MG63 (cell line): Measurements from ENCODE around the gene CTU2. TPM values are rescaled to one million over a fixed set of nuclear protein-coding genes. Genes with fewer than 3 reads are reported as not detected.

ENCODE experiments used
- DNase-seq: peaks from one replicate; pipeline ENCODE4 v3.0.0-alpha.2; 2020
- H3K27me3 ChIP-seq: fragments of 250-450 bp; sonication (Bioruptor Pico); 2 replicates; pipeline ENCODE4 v1.5.1; 2020; ENCODE audit warnings: mild to moderate bottlenecking, moderate library complexity
- H3K36me3 ChIP-seq: fragments of 250-450 bp; sonication (Bioruptor Pico); 2 replicates; pipeline ENCODE4 v1.5.1; 2020; ENCODE audit warnings: mild to moderate bottlenecking, moderate library complexity
- H3K4me3 ChIP-seq: fragments of 250-450 bp; sonication (Bioruptor Pico); 2 replicates; pipeline ENCODE4 v1.5.1; 2020; ENCODE audit warnings: mild to moderate bottlenecking, moderate library complexity
- H3K9me3 ChIP-seq: fragments of 250-450 bp; sonication (Bioruptor Pico); 2 replicates; pipeline ENCODE4 v1.5.1; 2020; ENCODE audit warnings: mild to moderate bottlenecking, moderate library complexity
- total RNA-seq: library from RNA; depleted of rRNA; stranded (reverse); fragments of >200 nt; shearing (Covaris generic); gene quantifications from 2 replicates; pipeline ENCODE4 v1.2.3, GENCODE V29; 2014; ENCODE audit warnings: low replicate concordance

The CTU2 gene
- total RNA-seq, 1 experiment from 2014 or later: 13.6 TPM

DNA sequence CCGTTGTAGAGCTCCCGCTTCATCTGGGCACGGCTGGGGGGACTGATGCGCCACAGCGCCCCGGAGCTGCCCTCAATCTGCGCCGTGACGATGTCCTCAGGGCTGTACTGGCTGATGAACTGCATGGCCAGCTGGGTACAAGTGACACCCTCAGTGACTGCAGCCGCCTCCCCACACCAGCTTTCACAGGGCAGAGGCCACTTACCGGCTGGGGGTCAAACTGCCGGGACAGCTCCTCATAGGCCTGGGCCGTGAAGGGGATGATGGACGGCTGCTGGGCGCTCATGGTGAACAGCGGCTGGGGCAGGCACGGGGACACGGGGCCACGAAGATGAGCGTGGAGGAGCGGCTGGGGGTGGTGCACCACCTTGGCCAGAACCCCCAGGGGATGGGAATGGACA, 10.3 kb downstream of the CTU2 start:
- Histone ChIP-seq H3K9me3 (no peaks in the 10 kb centered on the region), H3K36me3 (peaks cover 11% of the 10 kb centered on the region), H3K4me3 (no peak overlapping the region), H3K27me3 (no peaks in the 10 kb centered on the region)
- no peak for DNase-seq

GRCh38 chr16:88718178-88718577, 11.9 kb downstream of the CTU2 start:
- no peaks in the 10 kb centered on the region for H3K27me3 ChIP-seq
- H3K4me3 ChIP-seq: no peak overlapping the region
- peaks cover 11% of the 10 kb centered on the region for H3K36me3 ChIP-seq
- no peaks in the 10 kb centered on the region for H3K9me3 ChIP-seq
- DNase-seq: no peak

DNA sequence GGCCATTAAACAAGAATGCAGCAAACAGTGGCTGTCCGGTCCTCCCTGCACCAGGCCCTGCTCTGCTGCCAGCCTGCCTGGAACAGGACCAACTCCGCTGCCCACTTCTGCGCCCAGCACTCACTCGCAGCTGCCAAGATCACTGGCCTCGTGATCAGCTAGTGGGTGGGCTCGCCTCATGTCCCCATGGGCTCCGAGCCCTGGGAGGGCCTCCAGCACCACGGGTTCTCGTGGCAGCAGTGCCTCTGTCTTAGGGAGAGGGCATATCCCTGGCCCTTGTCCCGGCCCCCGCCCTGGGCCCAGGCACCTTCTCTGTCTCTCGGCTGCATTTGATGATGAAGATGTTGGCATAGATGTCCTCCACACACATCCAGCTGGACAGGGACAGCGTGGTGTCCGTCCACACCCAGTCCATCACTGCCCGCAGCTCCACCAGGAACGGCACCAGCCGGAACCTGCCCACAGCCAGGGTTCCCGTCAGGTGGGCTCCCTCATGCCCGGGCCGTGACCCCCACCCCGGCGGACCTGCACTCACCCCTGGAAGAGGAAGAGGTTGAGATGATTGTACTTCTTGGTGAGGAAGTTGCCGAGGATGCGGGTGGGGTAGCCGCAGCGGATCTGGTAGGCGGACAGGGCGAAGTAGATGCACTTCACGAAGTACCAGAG, 13.1 kb downstream of the CTU2 start:
- Histone ChIP-seq H3K9me3 (no peaks in the 10 kb centered on the region), H3K4me3 (no peak overlapping the region), H3K36me3 (peaks cover 11% of the 10 kb centered on the region), H3K27me3 (no peaks in the 10 kb centered on the region)
- DNase-seq: no peak

DNA sequence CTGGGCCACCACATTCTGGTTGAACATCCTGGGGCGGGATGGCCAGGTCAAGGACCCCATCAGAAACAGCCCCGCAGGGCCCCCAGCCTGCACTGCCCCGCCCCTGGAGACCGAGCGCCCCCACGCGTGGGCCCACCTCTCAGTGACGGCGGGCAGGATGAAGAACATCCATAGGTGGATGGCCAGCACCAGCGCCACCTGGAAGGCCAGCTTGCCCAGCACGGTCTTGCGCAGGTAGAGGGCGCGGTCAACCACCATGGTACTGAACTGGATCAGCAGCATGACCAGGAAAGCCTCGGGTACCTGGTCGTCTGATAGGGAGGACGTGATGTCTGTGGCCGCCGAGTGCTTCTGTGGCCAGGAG, 13.6 kb downstream of the CTU2 start:
- DNase-seq: no peak
- Histone ChIP-seq H3K4me3 (no peak overlapping the region), H3K9me3 (no peaks in the 10 kb centered on the region), H3K27me3 (no peaks in the 10 kb centered on the region), H3K36me3 (peaks cover 6% of the 10 kb centered on the region)

GRCh38 chr16:88720396-88720970, 14.2 kb downstream of the CTU2 start:
- H3K36me3 ChIP-seq: peaks cover 5% of the 10 kb centered on the region
- no peak for DNase-seq

GRCh38 chr16:88721236-88721635, 14.9 kb downstream of the CTU2 start:
- H3K27me3 ChIP-seq: no peaks in the 10 kb centered on the region
- DNase-seq: no peak

More at GRCh38 chr16:88720396-88720970, 14.2 kb downstream of the CTU2 start:
- Histone ChIP-seq H3K4me3 (no peak overlapping the region), H3K9me3 (no peaks in the 10 kb centered on the region), H3K27me3 (no peaks in the 10 kb centered on the region)

GRCh38 chr16:88721815-88722755, 15.8 kb downstream of the CTU2 start:
- no peak overlapping the region for H3K4me3 ChIP-seq
- peaks cover 3% of the 10 kb centered on the region for H3K36me3 ChIP-seq
- H3K9me3 ChIP-seq: no peaks in the 10 kb centered on the region
- DNase-seq: no peak
- H3K27me3 ChIP-seq: no peaks in the 10 kb centered on the region

More at GRCh38 chr16:88721236-88721635, 14.9 kb downstream of the CTU2 start:
- Histone ChIP-seq H3K9me3 (no peaks in the 10 kb centered on the region), H3K4me3 (no peak overlapping the region), H3K36me3 (no peaks in the 10 kb centered on the region; the same call in none of the 2 replicates)

DNA sequence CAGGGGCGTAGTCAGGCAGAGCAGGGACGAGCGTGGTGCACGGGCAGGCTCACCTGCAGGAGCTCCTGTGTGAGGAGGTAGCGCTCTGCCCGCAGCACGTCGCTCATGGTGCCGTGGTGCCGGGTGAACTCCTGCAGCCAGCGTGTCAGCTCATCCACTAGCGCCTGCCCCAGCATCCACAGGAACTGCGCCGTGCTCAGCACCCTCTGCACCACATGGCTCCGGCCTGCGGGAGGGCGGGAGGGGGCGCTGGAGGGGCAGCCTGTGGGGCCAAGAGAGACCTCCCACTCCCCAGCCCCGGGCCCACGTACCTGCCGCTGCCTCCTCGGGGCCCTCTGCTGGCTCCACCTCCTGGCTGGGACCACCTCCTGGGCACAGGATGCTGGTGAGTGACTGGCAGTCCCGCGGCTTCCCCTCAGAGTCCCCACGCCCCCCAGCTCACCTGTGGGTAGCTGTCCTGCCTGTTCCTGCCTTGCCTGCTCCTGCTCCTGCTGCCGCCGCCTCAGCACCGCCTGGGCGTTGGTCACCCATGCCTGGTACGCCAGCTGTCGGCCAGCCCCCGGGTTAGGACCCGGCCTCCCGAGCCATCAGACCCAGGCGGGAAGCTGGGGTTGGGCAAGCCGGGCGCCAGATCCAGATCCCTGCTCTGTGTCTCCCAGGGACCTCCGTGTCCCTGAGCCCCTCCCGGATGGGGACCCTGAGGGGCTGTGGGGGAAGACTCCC, 16.6 kb downstream of the CTU2 start:
- H3K4me3 ChIP-seq: no peak overlapping the region
- no peaks in the 10 kb centered on the region for H3K27me3 ChIP-seq
- H3K36me3 ChIP-seq: peaks cover 3% of the 10 kb centered on the region
- H3K9me3 ChIP-seq: no peaks in the 10 kb centered on the region
- no peak for DNase-seq

DNA sequence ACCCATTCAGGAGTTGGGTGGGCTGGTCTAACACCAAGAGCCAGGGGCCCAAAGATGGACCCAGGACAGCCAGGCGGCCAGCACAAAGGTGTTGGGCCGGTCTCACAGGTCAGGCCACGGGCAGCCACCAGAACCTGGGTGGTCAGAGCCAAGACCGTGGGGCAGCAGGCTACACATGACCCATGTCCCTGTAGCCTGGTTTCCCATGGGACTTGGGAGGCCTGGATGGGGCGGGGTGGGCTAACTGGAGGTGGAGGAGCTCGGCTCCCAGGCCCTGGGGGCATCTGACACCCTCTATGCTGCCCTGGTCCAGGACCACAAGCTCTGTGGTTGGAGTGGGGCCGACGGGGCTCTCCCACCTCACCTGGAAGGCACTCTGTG, 17.2 kb downstream of the CTU2 start:
- DNase-seq: no peak
- H3K36me3 ChIP-seq: peaks cover 3% of the 10 kb centered on the region
- no peaks in the 10 kb centered on the region for H3K9me3 ChIP-seq
- no peak overlapping the region for H3K4me3 ChIP-seq
- no peaks in the 10 kb centered on the region for H3K27me3 ChIP-seq

DNA sequence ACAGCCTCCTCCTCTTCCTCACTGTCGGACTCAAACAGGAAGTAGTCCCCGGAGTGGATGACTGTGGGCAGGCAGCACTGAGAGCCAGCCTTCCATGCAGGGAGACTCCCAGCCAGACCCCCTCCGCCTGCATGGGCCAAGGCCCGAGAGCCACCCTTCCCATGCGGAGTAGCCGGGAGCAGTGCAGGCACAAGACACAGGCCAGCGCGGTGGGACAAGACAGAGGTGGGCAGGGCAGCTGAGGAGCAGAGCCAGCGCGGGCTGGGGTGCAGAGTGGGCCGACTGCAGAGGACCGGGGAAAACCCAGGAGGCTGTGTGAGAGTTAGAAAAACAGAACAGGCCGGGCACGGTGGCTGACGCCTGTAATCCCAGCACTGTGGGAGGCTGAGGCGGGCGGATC, 17.6 kb downstream of the CTU2 start:
- Histone ChIP-seq H3K9me3 (no peaks in the 10 kb centered on the region), H3K36me3 (peaks cover 3% of the 10 kb centered on the region), H3K27me3 (no peaks in the 10 kb centered on the region), H3K4me3 (no peak overlapping the region)
- DNase-seq: no peak

- Histone ChIP-seq H3K4me3 (no peak overlapping the region), H3K9me3 (no peaks in the 10 kb centered on the region), H3K27me3 (no peaks in the 10 kb centered on the region), H3K36me3 (peaks cover 3% of the 10 kb centered on the region)
- DNase-seq: no peak
Observed at GRCh38 chr16:88724855-88725555, 18.7 kb downstream of the CTU2 start.

DNA sequence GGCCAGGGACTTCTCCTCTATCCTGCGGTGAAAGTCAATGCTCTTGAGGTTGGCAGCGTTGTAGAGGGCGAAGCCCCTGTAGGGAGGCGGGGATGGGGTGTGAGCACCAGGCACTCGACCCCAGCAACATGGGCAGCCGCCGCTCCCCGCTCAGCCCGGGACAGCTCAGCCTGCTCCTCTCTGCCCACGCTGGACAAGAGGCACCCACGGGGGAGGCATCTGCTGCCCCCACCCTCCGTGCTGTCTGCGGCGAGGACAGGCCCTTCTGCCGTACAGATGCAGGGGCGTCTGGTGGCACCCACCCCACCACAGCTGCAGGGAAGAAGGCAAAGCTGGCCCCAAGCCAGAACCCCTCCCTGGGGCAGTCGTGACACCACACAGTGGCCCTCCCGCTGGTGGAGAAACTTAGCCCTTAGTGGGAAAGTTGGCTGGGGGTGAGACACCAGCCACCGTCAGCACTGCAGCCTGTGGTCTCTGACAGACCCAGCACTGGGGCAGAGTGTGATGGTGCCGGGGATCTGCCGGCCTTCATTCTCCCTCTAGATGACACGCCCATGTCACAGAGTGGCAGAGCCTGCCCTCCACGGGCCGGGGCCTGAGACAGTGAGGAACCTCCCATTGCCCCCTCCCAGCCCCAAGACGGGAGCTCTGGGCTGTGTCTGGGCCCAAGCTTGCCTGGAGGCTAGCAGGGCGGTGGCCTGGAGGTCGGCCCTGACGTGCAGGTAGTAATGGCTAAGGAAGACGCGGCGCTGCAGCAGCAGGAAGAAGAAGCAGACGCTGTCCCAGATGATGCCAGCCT, 19.5 kb downstream of the CTU2 start:
- Histone ChIP-seq H3K27me3 (no peaks in the 10 kb centered on the region), H3K36me3 (peaks cover 3% of the 10 kb centered on the region; the same call in 1 of the 2 replicates), H3K4me3 (no peak overlapping the region), H3K9me3 (no peaks in the 10 kb centered on the region)
- DNase-seq: no peak

- no peaks in the 10 kb centered on the region for H3K9me3 ChIP-seq
- peaks cover 5% of the 10 kb centered on the region for H3K36me3 ChIP-seq
- H3K4me3 ChIP-seq: no peak overlapping the region
- no peaks in the 10 kb centered on the region for H3K27me3 ChIP-seq
- no peak for DNase-seq
Observed at GRCh38 chr16:88726408-88726749, 20.1 kb downstream of the CTU2 start.

DNA sequence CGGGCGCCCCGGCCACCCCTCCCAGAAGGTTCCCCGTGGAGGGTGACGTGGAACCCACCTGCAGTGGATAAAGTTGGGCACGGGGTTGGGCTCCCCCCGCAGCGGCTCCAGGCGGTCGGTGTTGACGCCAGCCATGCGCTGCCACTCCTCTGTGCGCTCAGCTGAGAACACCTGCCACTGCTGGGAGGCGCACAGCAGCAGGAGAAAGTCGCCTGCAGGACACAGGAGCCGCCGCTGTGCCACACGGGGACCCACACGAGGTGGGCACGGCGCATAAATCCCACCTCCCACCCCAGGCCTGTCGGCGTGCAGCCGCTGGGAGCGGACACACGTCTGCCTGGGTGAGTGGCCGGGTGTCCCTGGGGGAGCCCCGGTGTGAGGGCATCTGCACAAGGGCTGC, 20.7 kb downstream of the CTU2 start:
- Histone ChIP-seq H3K4me3 (no peak overlapping the region), H3K36me3 (peaks cover 5% of the 10 kb centered on the region)

GRCh38 chr16:88727871-88728270, 21.6 kb downstream of the CTU2 start:
- Histone ChIP-seq H3K36me3 (peaks cover 5% of the 10 kb centered on the region), H3K9me3 (no peaks in the 10 kb centered on the region), H3K27me3 (no peaks in the 10 kb centered on the region), H3K4me3 (no peak overlapping the region)
- DNase-seq: no peak

More for the DNA sequence above, 20.7 kb downstream of the CTU2 start:
- Histone ChIP-seq H3K9me3 (no peaks in the 10 kb centered on the region), H3K27me3 (no peaks in the 10 kb centered on the region)
- no peak for DNase-seq
